OCI-LY7 (cell line): Measurements from ENCODE around the gene VAMP1. TPM values are rescaled to one million over a fixed set of nuclear protein-coding genes. Genes with fewer than 3 reads are reported as not detected.
A peak's percentile ranks its signal among the peaks of the same experiment; 100 is the strongest.

Source experiments
- BruUV-seq: library from RNA; stranded (reverse); fragments of 400-500 nt; replicated peaks from 2 replicates; lab custom pipeline; 2021; lab: Mats Ljungman, UMichigan
- CTCF ChIA-PET: fragments of 300-600 bp; sonication (Branson Sonifier 250); formaldehyde crosslinking; loops from one replicate; lab custom pipeline; 2022; ENCODE audit warnings: antibody characterized with exemption; ENCODE audit not compliant: unreplicated experiment; lab: Charles Lee
- POLR2A ChIA-PET: fragments of 300-600 bp; sonication (Branson Sonifier 250); formaldehyde crosslinking; loops from one replicate; lab custom pipeline; 2022; ENCODE audit warnings: antibody characterized with exemption; lab: Charles Lee
- DNase-seq: peaks from one replicate; pipeline ENCODE4 v3.0.0-alpha.2; 2015; ENCODE audit warnings: low spot score
- H2AFZ ChIP-seq: fragments of 200-600 bp; sonication (generic), shearing (Covaris generic); 2 replicates; pipeline ENCODE4 v1.6.1; 2014; ENCODE audit warnings: mild to moderate bottlenecking, antibody characterized with exemption, low read length, moderate library complexity
- H3K27ac ChIP-seq: fragments of 200-600 bp; sonication (generic); 2 replicates; pipeline ENCODE4 v1.5.1; 2014; ENCODE audit warnings: mixed run types, low read depth, mild to moderate bottlenecking, moderate library complexity, low read length, inconsistent platforms; ENCODE audit not compliant: poor library complexity, severe bottlenecking
- H3K36me3 ChIP-seq: fragments of 200-600 bp; sonication (generic); 2 replicates; pipeline ENCODE4 v1.6.1; 2014; ENCODE audit warnings: mild to moderate bottlenecking, antibody characterized with exemption, low read length, moderate library complexity, mixed read lengths; ENCODE audit not compliant: insufficient read depth
- H3K4me1 ChIP-seq: fragments of 200-600 bp; sonication (generic); 2 replicates; pipeline ENCODE4 v1.5.1; 2014; ENCODE audit warnings: mild to moderate bottlenecking, low read length; ENCODE audit not compliant: insufficient read depth, poor library complexity, severe bottlenecking
- H3K4me2 ChIP-seq: fragments of 200-600 bp; sonication (generic); 2 replicates; pipeline ENCODE4 v1.6.1; 2014; ENCODE audit warnings: mild to moderate bottlenecking, low read length
- H3K4me3 ChIP-seq: fragments of 200-600 bp; sonication (generic); 2 replicates; pipeline ENCODE4 v1.5.1; 2014; ENCODE audit warnings: mild to moderate bottlenecking, low read depth, low read length; ENCODE audit not compliant: poor library complexity, severe bottlenecking
- H3K79me2 ChIP-seq: fragments of 200-600 bp; sonication (generic); 2 replicates; pipeline ENCODE4 v1.6.1; 2016; ENCODE audit warnings: low read depth, mild to moderate bottlenecking, low read length, moderate library complexity, mixed read lengths; ENCODE audit not compliant: insufficient read depth
- H3K9me2 ChIP-seq: fragments of 200-600 bp; sonication (generic); 2 replicates; pipeline ENCODE4 v1.6.1; 2016; ENCODE audit warnings: mild to moderate bottlenecking, low read length, mixed read lengths; ENCODE audit not compliant: insufficient read depth
- H3K9me3 ChIP-seq: fragments of 200-600 bp; sonication (generic); 2 replicates; pipeline ENCODE4 v1.6.1; 2014; ENCODE audit warnings: mild to moderate bottlenecking, mixed run types, low read length, mixed read lengths
- H4K20me1 ChIP-seq: fragments of 200-600 bp; sonication (generic); 2 replicates; pipeline ENCODE4 v1.6.1; 2014; ENCODE audit warnings: mild to moderate bottlenecking, antibody characterized with exemption, low read length, moderate library complexity, mixed read lengths; ENCODE audit not compliant: insufficient read depth
- EZH2phosphoT487 ChIP-seq: fragments of 200-600 bp; sonication (generic); IDR thresholded peaks from 2 replicates; pipeline ENCODE4 v1.6.1; 2018; ENCODE audit warnings: low read depth, borderline replicate concordance, mild to moderate bottlenecking, mixed run types, antibody characterized with exemption, low read length, moderate library complexity, mixed read lengths
- intact Hi-C: fragments of 100-400 bp; cut with micrococcal nuclease; formaldehyde crosslinking; loops from one replicate; pipeline ENCODE4 v1.10.0; 2022; ENCODE audit not compliant: unreplicated experiment
- total RNA-seq, 2 experiments: library from RNA; depleted of rRNA in 1 of 2; stranded (reverse); fragments of >200 nt in 1 of 2; shearing (Covaris generic) in 1 of 2; gene quantifications; 2 replicates each; pipeline ENCODE4 v1.2.3, GENCODE V29; 2014 to 2022
- TF ChIP-seq, protein P1 (sequence below): fragments of 200-600 bp; sonication (generic); conservative IDR thresholded peaks from 2 replicates; pipeline ENCODE4 v1.5.1; 2014; ENCODE audit warnings: mild to moderate bottlenecking, antibody characterized with exemption, low read length, moderate library complexity, mixed read lengths

VAMP1 gene
- total RNA-seq, 2 experiments from 2014 or later: 46.9 to 86.0 TPM

DNA sequence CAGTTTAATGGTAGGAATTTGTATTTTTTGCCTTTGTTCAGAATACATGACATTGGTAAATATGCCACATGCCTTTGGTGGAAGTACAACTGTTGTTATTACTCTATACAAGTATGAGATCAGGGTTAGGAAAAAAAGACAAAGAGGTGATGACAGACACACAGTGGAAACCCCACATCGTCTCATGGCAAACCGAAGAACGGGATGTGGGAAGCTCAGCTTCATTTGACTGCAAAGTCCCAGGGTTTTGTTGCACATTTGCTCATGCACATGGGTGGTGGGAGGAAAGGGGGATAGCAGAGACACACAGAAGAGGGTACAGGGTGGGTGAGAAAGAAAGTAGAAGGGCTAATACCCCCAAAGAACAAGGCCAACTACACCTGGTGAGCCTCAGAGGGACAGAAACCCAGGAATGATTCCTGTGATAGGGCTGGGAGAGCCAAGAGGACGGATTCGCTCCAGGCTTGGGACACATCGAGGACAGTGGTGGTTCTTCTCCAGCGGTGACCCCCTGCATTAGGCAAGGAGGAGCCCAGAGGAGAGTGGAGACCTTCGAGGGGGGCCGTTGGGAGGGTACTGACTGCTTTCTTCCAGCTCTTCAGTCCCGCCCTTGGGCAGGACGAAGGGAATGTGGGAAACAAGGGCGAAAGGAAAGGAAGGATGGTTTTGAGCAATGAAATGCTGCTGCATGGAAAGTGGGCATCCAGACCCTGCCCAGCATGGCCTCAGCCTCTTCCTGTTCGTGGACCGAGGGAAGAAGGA is 8.1 kb downstream of the VAMP1 start:
- TSS peak; percentile 20 for BruUV-seq
- intact Hi-C loops: loop anchor here (5.0 kb wide), 1 partner anchor 140 kb away; no protein-coding TSS in a partner anchor
- CTCF ChIA-PET: interaction anchor here (0.6 to 1.0 kb wide), 3 partner anchors 33 to 311 kb away, joined by 3 to 7 read pairs (median 3); no protein-coding TSS in a partner anchor
- Histone ChIP-seq H3K79me2 (no peaks in the 10 kb centered on the region; the same call in 1 of the 2 replicates), H3K4me1 (peaks cover 57% of the 10 kb centered on the region), H3K27ac (peak overlapping the region; percentile 93), H3K9me3 (no peaks in the 10 kb centered on the region), H3K4me3 (peak overlapping the region; percentile 24), H3K9me2 (no peaks in the 10 kb centered on the region), H3K36me3 (peaks cover 93% of the 10 kb centered on the region), H4K20me1 (no peaks in the 10 kb centered on the region), H2AFZ (no peak overlapping the region), H3K4me2 (peak overlapping the region; percentile 80)
- TF ChIP-seq, protein P1, sequence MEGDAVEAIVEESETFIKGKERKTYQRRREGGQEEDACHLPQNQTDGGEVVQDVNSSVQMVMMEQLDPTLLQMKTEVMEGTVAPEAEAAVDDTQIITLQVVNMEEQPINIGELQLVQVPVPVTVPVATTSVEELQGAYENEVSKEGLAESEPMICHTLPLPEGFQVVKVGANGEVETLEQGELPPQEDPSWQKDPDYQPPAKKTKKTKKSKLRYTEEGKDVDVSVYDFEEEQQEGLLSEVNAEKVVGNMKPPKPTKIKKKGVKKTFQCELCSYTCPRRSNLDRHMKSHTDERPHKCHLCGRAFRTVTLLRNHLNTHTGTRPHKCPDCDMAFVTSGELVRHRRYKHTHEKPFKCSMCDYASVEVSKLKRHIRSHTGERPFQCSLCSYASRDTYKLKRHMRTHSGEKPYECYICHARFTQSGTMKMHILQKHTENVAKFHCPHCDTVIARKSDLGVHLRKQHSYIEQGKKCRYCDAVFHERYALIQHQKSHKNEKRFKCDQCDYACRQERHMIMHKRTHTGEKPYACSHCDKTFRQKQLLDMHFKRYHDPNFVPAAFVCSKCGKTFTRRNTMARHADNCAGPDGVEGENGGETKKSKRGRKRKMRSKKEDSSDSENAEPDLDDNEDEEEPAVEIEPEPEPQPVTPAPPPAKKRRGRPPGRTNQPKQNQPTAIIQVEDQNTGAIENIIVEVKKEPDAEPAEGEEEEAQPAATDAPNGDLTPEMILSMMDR: no peak
- TF ChIP-seq EZH2phosphoT487: no peak
- no peak for DNase-seq
- POLR2A ChIA-PET: interaction anchor here (0.7 to 8.2 kb wide), 12 partner anchors 8 to 123 kb away, joined by 3 to 112 read pairs (median 7); partner anchors contain the start of genes CD27, GAPDH, TAPBPL and VAMP1

DNA sequence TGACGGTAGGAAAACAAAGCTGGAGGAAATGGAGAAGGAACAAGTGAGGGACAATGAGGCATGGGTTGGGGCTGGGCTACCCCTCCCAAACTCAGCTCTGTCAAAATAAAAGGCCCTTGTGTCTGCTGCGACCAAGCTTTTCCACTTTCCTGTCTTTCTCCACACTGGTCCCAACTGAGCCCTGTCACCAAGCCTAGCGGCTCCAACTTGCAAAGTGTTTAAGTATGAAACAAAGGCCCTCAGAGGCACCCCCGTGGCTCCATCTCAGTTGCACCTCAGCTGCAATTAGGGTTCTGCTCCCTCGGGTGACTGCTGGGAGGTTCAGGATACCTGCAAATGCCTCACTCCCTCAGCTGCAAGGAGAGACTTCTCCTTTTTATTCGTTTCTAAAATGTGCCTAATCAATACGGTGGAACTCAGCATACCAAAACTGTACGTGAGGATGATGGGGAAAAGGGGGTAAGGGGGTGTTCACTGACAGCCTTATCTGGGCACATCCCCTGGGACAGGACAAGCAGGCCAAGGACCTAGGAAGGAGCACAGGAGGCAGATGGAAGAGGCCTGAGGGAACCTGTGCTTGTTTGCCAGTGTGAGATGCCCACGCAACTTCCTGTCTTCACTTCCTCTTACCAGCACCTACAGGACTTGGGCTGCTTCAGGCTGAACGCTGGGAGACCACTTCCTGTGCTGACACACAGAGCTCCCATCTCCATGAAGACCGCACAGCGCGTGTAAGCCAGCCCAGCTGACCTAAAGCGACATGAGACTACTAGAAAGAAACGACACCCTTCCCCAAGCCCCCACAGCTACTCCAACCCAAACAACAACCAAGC is 8.9 kb downstream of the VAMP1 start:
- ChIA-PET POLR2A (interaction anchor here (0.5 to 8.2 kb wide), 18 partner anchors 7 to 179 kb away, joined by 3 to 112 read pairs (median 4); partner anchors contain the start of genes CD27, GAPDH, TAPBPL and VAMP1), CTCF (interaction anchor here (0.6 to 2.2 kb wide), 5 partner anchors 9 to 36 kb away, joined by 3 to 10 read pairs (median 7); no protein-coding TSS in a partner anchor)
- Histone ChIP-seq H3K27ac (peak overlapping the region; percentile 93), H3K4me3 (peak overlapping the region; percentile 44), H3K79me2 (no peaks in the 10 kb centered on the region; the same call in 1 of the 2 replicates), H3K9me2 (no peaks in the 10 kb centered on the region), H3K36me3 (peaks cover 93% of the 10 kb centered on the region), H3K9me3 (no peaks in the 10 kb centered on the region), H3K4me2 (peak overlapping the region; percentile 80), H2AFZ (no peak overlapping the region), H4K20me1 (no peaks in the 10 kb centered on the region), H3K4me1 (peaks cover 57% of the 10 kb centered on the region)
- DNase-seq: peak; percentile 96
- BruUV-seq: no TSS peak
- intact Hi-C loops: loop anchor here (1.0 to 5.0 kb wide), 3 partner anchors 14 to 139 kb away; no protein-coding TSS in a partner anchor
- no peak for TF ChIP-seq EZH2phosphoT487
